Measurements from ENCODE around the gene CPE.

Gene CPE

DNA sequence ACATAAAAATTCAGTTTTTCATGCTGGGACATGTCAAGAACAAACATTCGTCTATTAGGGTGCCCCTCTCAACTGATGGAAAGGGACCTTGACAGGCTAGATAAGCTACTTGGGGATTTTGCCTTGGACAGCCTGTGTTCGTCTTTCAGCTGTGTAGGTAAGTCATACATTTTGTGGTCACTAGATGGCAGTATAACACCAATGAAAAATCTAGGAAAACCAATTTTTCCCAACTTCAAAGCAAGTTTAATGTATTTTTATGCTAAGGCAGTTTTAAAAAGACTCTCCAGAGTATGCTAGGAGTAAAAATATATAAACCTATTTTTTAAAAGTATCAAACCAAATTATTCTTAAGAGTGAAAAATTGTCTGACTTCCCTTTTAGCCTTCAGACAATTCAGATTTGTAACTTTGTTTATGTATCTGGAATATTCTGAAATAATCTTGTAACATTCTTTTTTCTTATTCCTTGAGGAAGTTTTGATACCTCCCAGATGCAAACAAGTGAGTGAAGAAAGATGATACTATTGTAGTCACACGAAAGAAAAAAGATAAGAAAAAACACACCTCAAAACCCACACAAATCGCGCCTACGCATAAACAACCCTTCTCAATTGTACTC is 158.3 kb downstream of the CPE start:
- no peak overlapping the region for H3K4me3 ChIP-seq (ENCODE audit: low read depth, low read length)
- DNase-seq (ENCODE audit: low read depth): no peak

DNA sequence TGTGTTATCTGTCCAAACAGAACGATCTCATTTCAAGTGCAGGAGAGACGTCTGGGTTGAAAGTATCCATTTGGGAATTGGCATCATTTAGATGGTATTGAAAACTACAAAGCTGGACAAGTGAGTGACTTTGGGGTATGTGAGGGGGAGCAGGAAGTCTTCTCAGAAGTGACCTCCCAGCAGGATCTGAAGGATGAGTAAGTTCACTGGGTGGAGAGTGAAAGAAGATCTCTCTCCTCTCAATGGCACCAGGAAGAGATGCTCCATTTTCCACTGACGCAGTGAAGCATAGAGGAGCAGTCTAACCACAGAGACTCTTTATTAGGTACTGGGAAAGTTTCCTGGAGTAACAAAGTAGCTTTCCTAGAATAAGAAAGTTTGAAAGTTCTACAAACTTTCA is 161.0 kb downstream of the CPE start:
- H3K4me3 ChIP-seq (ENCODE audit: low read depth, low read length): no peak overlapping the region
- no peak for DNase-seq (ENCODE audit: low read depth)

GRCh38 chr4:165540206-165540830 is 161.5 kb downstream of the CPE start:
- DNase-seq (ENCODE audit: low read depth): no peak
- H3K4me3 ChIP-seq (ENCODE audit: low read depth, low read length): no peak overlapping the region

- DNase-seq (ENCODE audit: low read depth): no peak
- H3K4me3 ChIP-seq (ENCODE audit: low read depth, low read length): no peak overlapping the region
Measured at GRCh38 chr4:165541851-165542459, 163.1 kb downstream of the CPE start.

DNA sequence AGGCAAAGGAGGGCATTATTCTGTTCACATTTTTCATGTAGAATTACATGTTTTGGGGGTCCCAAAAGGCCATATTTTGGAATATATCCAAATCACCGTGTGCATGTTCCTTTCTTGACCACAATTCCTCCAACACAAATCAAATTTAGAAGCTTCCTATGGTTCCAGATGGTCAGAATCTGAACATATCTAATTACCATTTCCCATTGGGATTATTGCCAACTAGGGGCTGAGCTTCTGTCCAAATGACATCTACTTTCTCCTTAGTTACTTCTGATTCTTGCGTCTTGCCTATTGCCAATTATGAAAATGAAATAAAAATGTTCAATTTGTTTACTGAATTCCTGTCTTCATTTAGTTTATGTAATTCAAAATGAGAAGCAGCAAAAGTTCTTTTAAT is 163.7 kb downstream of the CPE start:
- DNase-seq (ENCODE audit: low read depth): no peak
- H3K4me3 ChIP-seq (ENCODE audit: low read depth, low read length): no peak overlapping the region
